Measurements from ENCODE around the gene CCDC93.
A peak's percentile ranks its signal among the peaks of the same experiment; 100 is the strongest.
"Not testable (repeated sequence)": the region's sequence is repeated elsewhere in the genome, so short reads cannot be mapped to it uniquely, and the experiment has no call there.

The CCDC93 gene

GRCh38 chr2:117943013-117943672 is 70.7 kb downstream of the CCDC93 start:
- H3K27me3 Mint-ChIP-seq: no peaks in the 10 kb centered on the region
- no peak overlapping the region for H3K4me3 Mint-ChIP-seq
- DNase-seq (ENCODE audit: low spot score in 2 of 2) (no peak), ATAC-seq (ENCODE audit: low read depth) (no peak)
- H3K36me3 Mint-ChIP-seq: peaks cover 72% of the 10 kb centered on the region
- H3K4me1 Mint-ChIP-seq: no peaks in the 10 kb centered on the region
- H3K27ac Mint-ChIP-seq: peak overlapping the region; percentile 48
- no peaks in the 10 kb centered on the region for H3K9me3 Mint-ChIP-seq

- Mint-ChIP-seq H3K4me3 (no peak overlapping the region), H3K9me3 (no peaks in the 10 kb centered on the region), H3K27me3 (no peaks in the 10 kb centered on the region), H3K27ac (peak overlapping the region; percentile 48), H3K4me1 (no peaks in the 10 kb centered on the region), H3K36me3 (peaks cover 68% of the 10 kb centered on the region)
- ATAC-seq (ENCODE audit: low read depth): no peak
- no peak for DNase-seq (ENCODE audit: low spot score in 2 of 2)
Measured at GRCh38 chr2:117942551-117942950, 71.3 kb downstream of the CCDC93 start.

- ATAC-seq (ENCODE audit: low read depth) (no peak), DNase-seq (ENCODE audit: low spot score in 2 of 2) (no peak)
- no peak overlapping the region for H3K27ac Mint-ChIP-seq
- no peaks in the 10 kb centered on the region for H3K9me3 Mint-ChIP-seq
- H3K27me3 Mint-ChIP-seq: no peaks in the 10 kb centered on the region
- H3K4me3 Mint-ChIP-seq: no peak overlapping the region
- H3K4me1 Mint-ChIP-seq: no peaks in the 10 kb centered on the region
- peaks cover 65% of the 10 kb centered on the region for H3K36me3 Mint-ChIP-seq
Measured at GRCh38 chr2:117941693-117942092, 72.2 kb downstream of the CCDC93 start.

- Mint-ChIP-seq H3K4me1 (no peaks in the 10 kb centered on the region), H3K27me3 (no peaks in the 10 kb centered on the region), H3K36me3 (peaks cover 64% of the 10 kb centered on the region), H3K4me3 (no peak overlapping the region), H3K27ac (peak overlapping the region; percentile 25), H3K9me3 (no peaks in the 10 kb centered on the region)
- DNase-seq (ENCODE audit: low spot score in 2 of 2) (no peak), ATAC-seq (ENCODE audit: low read depth) (no peak)
Measured at GRCh38 chr2:117940436-117940835, 73.4 kb downstream of the CCDC93 start.

GRCh38 chr2:117938611-117939010 is 75.3 kb downstream of the CCDC93 start:
- no peak for DNase-seq (ENCODE audit: low spot score in 2 of 2)
- Mint-ChIP-seq H3K36me3 (peaks cover 63% of the 10 kb centered on the region), H3K4me3 (no peak overlapping the region), H3K4me1 (no peaks in the 10 kb centered on the region), H3K27ac (peak overlapping the region; percentile 9), H3K27me3 (no peaks in the 10 kb centered on the region), H3K9me3 (no peaks in the 10 kb centered on the region)
- ATAC-seq (ENCODE audit: low read depth): no peak

- Mint-ChIP-seq H3K27me3 (no peaks in the 10 kb centered on the region), H3K4me3 (no peak overlapping the region), H3K36me3 (peaks cover 66% of the 10 kb centered on the region), H3K4me1 (no peaks in the 10 kb centered on the region), H3K9me3 (no peaks in the 10 kb centered on the region), H3K27ac (no peak overlapping the region)
- DNase-seq (ENCODE audit: low spot score in 2 of 2) (no peak), ATAC-seq (ENCODE audit: low read depth) (no peak)
Measured at GRCh38 chr2:117936871-117937428, 76.9 kb downstream of the CCDC93 start.

GRCh38 chr2:117935954-117936353 is 77.9 kb downstream of the CCDC93 start:
- peaks cover 70% of the 10 kb centered on the region for H3K36me3 Mint-ChIP-seq
- DNase-seq (ENCODE audit: low spot score in 2 of 2): no peak
- no peaks in the 10 kb centered on the region for H3K9me3 Mint-ChIP-seq
- no peaks in the 10 kb centered on the region for H3K27me3 Mint-ChIP-seq
- H3K4me3 Mint-ChIP-seq: no peak overlapping the region
- H3K4me1 Mint-ChIP-seq: no peaks in the 10 kb centered on the region
- no peak for ATAC-seq (ENCODE audit: low read depth)
- no peak overlapping the region for H3K27ac Mint-ChIP-seq

- DNase-seq (ENCODE audit: low spot score in 2 of 2): no peak
- no peak overlapping the region for H3K27ac Mint-ChIP-seq
- no peaks in the 10 kb centered on the region for H3K4me1 Mint-ChIP-seq
- no peaks in the 10 kb centered on the region for H3K27me3 Mint-ChIP-seq
- ATAC-seq (ENCODE audit: low read depth): no peak
- H3K36me3 Mint-ChIP-seq: peaks cover 72% of the 10 kb centered on the region
- no peaks in the 10 kb centered on the region for H3K9me3 Mint-ChIP-seq
- no peak overlapping the region for H3K4me3 Mint-ChIP-seq
Measured at GRCh38 chr2:117935456-117935855, 78.4 kb downstream of the CCDC93 start.

GRCh38 chr2:117933884-117934354 is 80.0 kb downstream of the CCDC93 start:
- no peak for ATAC-seq (ENCODE audit: low read depth)
- H3K27ac Mint-ChIP-seq: no peak overlapping the region
- H3K4me1 Mint-ChIP-seq: no peaks in the 10 kb centered on the region
- H3K9me3 Mint-ChIP-seq: peaks cover 3% of the 10 kb centered on the region
- H3K36me3 Mint-ChIP-seq: peaks cover 73% of the 10 kb centered on the region
- no peak for DNase-seq (ENCODE audit: low spot score in 2 of 2)
- H3K27me3 Mint-ChIP-seq: no peaks in the 10 kb centered on the region
- no peak overlapping the region for H3K4me3 Mint-ChIP-seq

- Mint-ChIP-seq H3K27me3 (no peaks in the 10 kb centered on the region), H3K4me3 (no peak overlapping the region), H3K36me3 (peaks cover 81% of the 10 kb centered on the region), H3K4me1 (no peaks in the 10 kb centered on the region), H3K9me3 (peaks cover 4% of the 10 kb centered on the region), H3K27ac (peak overlapping the region; percentile 51)
- DNase-seq (ENCODE audit: low spot score in 2 of 2) (no peak), ATAC-seq (ENCODE audit: low read depth) (no peak)
Measured at GRCh38 chr2:117931978-117932377, 81.9 kb downstream of the CCDC93 start.

GRCh38 chr2:117931266-117931665 is 82.6 kb downstream of the CCDC93 start:
- peaks cover 4% of the 10 kb centered on the region for H3K9me3 Mint-ChIP-seq
- H3K27ac Mint-ChIP-seq: peak overlapping the region; percentile 71
- no peak overlapping the region for H3K4me3 Mint-ChIP-seq
- no peaks in the 10 kb centered on the region for H3K4me1 Mint-ChIP-seq
- ATAC-seq (ENCODE audit: low read depth) (no peak), DNase-seq (ENCODE audit: low spot score in 2 of 2) (no peak)
- H3K27me3 Mint-ChIP-seq: no peaks in the 10 kb centered on the region
- H3K36me3 Mint-ChIP-seq: peaks cover 76% of the 10 kb centered on the region

GRCh38 chr2:117930775-117931174 is 83.1 kb downstream of the CCDC93 start:
- Mint-ChIP-seq H3K27me3 (no peaks in the 10 kb centered on the region), H3K36me3 (peaks cover 76% of the 10 kb centered on the region), H3K4me3 (no peak overlapping the region), H3K9me3 (peaks cover 4% of the 10 kb centered on the region), H3K27ac (peak overlapping the region; percentile 71), H3K4me1 (no peaks in the 10 kb centered on the region)
- DNase-seq (ENCODE audit: low spot score in 2 of 2) (no peak), ATAC-seq (ENCODE audit: low read depth) (no peak)

- not testable (repeated sequence) for H3K4me3 Mint-ChIP-seq; H3K27me3 Mint-ChIP-seq; ATAC-seq (ENCODE audit: low read depth); H3K4me1 Mint-ChIP-seq; DNase-seq (ENCODE audit: low spot score in 2 of 2); H3K27ac Mint-ChIP-seq; H3K9me3 Mint-ChIP-seq
- peaks cover 73% of the 10 kb centered on the region for H3K36me3 Mint-ChIP-seq
Measured at GRCh38 chr2:117923471-117923870, 90.4 kb downstream of the CCDC93 start.

- DNase-seq (ENCODE audit: low spot score in 2 of 2) (no peak), ATAC-seq (ENCODE audit: low read depth) (no peak)
- peaks cover 75% of the 10 kb centered on the region for H3K36me3 Mint-ChIP-seq
- H3K4me3 Mint-ChIP-seq: no peak overlapping the region
- no peaks in the 10 kb centered on the region for H3K27me3 Mint-ChIP-seq
- no peak overlapping the region for H3K27ac Mint-ChIP-seq
- no peaks in the 10 kb centered on the region for H3K4me1 Mint-ChIP-seq
- no peaks in the 10 kb centered on the region for H3K9me3 Mint-ChIP-seq
Measured at GRCh38 chr2:117921520-117921919, 92.3 kb downstream of the CCDC93 start.

GRCh38 chr2:117918608-117919007 is 95.3 kb downstream of the CCDC93 start:
- H3K9me3 Mint-ChIP-seq: peaks cover 4% of the 10 kb centered on the region
- H3K27me3 Mint-ChIP-seq: no peaks in the 10 kb centered on the region
- H3K36me3 Mint-ChIP-seq: peaks cover 71% of the 10 kb centered on the region
- no peak overlapping the region for H3K27ac Mint-ChIP-seq
- ATAC-seq (ENCODE audit: low read depth): no peak
- no peak overlapping the region for H3K4me3 Mint-ChIP-seq
- no peaks in the 10 kb centered on the region for H3K4me1 Mint-ChIP-seq
- no peak for DNase-seq (ENCODE audit: low spot score in 2 of 2)
